Astrocyte (in vitro differentiated cells and primary cell): Measurements from ENCODE around the gene NT5C1B. TPM values are rescaled to one million over a fixed set of nuclear protein-coding genes. Genes with fewer than 3 reads are reported as not detected.

Experiments
- DNase-seq: peaks from one replicate; pipeline ENCODE4 v3.0.0-alpha.2; 2010; ENCODE audit warnings: low read depth
- FAIRE-seq: peaks from 2 replicates; lab custom pipeline; 2011; peaks lifted over from hg19 to GRCh38; lab: Jason Lieb, UNC
- H2AFZ ChIP-seq: 2 replicates; pipeline ENCODE4 v1.6.0; 2012; ENCODE audit warnings: low read depth, low read length, inconsistent platforms
- H3K27ac ChIP-seq: 2 replicates; pipeline ENCODE4 v1.5.1; 2011; ENCODE audit warnings: low read depth, low read length, inconsistent platforms
- H3K27me3 ChIP-seq: 2 replicates; pipeline ENCODE4 v1.6.0; 2011; ENCODE audit warnings: low read length, inconsistent platforms; ENCODE audit not compliant: insufficient read depth
- H3K36me3 ChIP-seq: 2 replicates; pipeline ENCODE4 v1.5.1; 2011; ENCODE audit warnings: low read length, inconsistent platforms; ENCODE audit not compliant: insufficient read depth
- H3K4me1 ChIP-seq: 2 replicates; pipeline ENCODE4 v1.5.1; 2011; ENCODE audit warnings: low read length, inconsistent platforms; ENCODE audit not compliant: insufficient read depth
- H3K4me2 ChIP-seq: 2 replicates; pipeline ENCODE4 v1.6.0; 2012; ENCODE audit warnings: low read length, inconsistent platforms
- H3K4me3 ChIP-seq: 2 replicates; pipeline ENCODE4 v1.5.1; 2011; ENCODE audit warnings: low read depth, mild to moderate bottlenecking, low read length, inconsistent platforms; ENCODE audit not compliant: insufficient read depth
- H3K79me2 ChIP-seq: 2 replicates; pipeline ENCODE4 v1.6.0; 2012; ENCODE audit warnings: mild to moderate bottlenecking, low read length, inconsistent platforms; ENCODE audit not compliant: insufficient read depth
- H3K9ac ChIP-seq: 2 replicates; pipeline ENCODE4 v1.6.0; 2012; ENCODE audit warnings: mild to moderate bottlenecking, low read length, inconsistent platforms
- H3K9me3 ChIP-seq: 2 replicates; pipeline ENCODE4 v1.5.1; 2012; ENCODE audit warnings: low read depth, mild to moderate bottlenecking, low read length, inconsistent platforms; ENCODE audit not compliant: insufficient read depth
- H4K20me1 ChIP-seq: 2 replicates; pipeline ENCODE4 v1.6.0; 2012; ENCODE audit warnings: low read length, inconsistent platforms; ENCODE audit not compliant: insufficient read depth
- H3K27ac Mint-ChIP-seq: one replicate; pipeline ENCODE4 v1.8.0; 2021; ENCODE audit warnings: mild to moderate bottlenecking, mixed read lengths; ENCODE audit not compliant: unreplicated experiment
- H3K27me3 Mint-ChIP-seq: one replicate; pipeline ENCODE4 v1.8.0; 2021; ENCODE audit warnings: low read depth, mixed read lengths; ENCODE audit not compliant: unreplicated experiment
- H3K36me3 Mint-ChIP-seq: one replicate; pipeline ENCODE4 v1.8.0; 2021; ENCODE audit warnings: low read depth, mixed read lengths; ENCODE audit not compliant: unreplicated experiment
- H3K4me1 Mint-ChIP-seq: one replicate; pipeline ENCODE4 v1.8.0; 2021; ENCODE audit warnings: low read depth, mixed read lengths; ENCODE audit not compliant: unreplicated experiment
- H3K4me3 Mint-ChIP-seq: one replicate; pipeline ENCODE4 v1.8.0; 2021; ENCODE audit warnings: mild to moderate bottlenecking, moderate library complexity, mixed read lengths; ENCODE audit not compliant: unreplicated experiment
- H3K9me3 Mint-ChIP-seq: one replicate; pipeline ENCODE4 v1.8.0; 2021; ENCODE audit warnings: mild to moderate bottlenecking, mixed read lengths; ENCODE audit not compliant: unreplicated experiment
- EZH2 ChIP-seq: IDR thresholded peaks from 2 replicates; pipeline ENCODE4 v1.6.1; 2012; ENCODE audit warnings: mild to moderate bottlenecking, low read length, inconsistent platforms; ENCODE audit not compliant: insufficient read depth
- total RNA-seq: library from RNA; stranded (reverse); gene quantifications from 2 replicates; pipeline ENCODE4 v1.2.1, GENCODE V29; 2021
- TF ChIP-seq, protein P1 (sequence below): IDR thresholded peaks from 2 replicates; pipeline ENCODE4 v1.5.1; 2011; ENCODE audit warnings: low read depth, mild to moderate bottlenecking, inconsistent platforms, low read length, moderate library complexity; ENCODE audit not compliant: insufficient read depth

The NT5C1B gene
- total RNA-seq, 1 donor from 2014 or later = not detected

DNA sequence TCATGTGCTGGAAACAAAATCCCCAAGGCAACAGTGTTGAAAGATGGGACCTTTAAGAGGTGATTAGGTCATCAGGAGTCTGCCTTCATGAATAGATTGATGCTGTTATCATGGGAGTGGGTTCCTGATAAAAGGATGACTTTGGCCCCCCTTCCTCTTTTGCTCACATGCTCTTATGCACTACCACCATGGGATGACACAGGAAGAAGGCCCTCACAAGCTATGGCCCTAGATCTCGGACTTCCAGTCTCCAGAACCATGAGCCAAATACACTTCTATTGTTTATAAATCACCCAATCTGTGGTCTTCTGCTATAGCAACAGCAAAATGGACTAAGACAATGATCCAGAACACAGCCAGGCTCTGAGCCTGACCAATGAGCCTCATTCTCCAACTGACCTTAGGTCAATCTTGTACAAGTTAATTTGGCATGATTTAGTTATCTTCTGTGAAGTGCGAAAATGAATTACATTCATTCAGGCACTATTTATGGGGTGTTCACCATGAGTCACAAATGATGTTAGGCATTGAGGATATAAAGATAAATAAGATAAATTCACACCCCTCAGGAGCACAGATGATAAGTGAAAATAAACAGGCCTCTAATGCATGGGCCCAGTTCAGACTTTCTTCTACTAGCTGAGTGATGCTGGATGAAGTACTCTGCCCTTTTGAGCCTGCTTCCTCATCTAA, 37.7 kb upstream of the NT5C1B start:
- H3K9me3 ChIP-seq = no peaks in the 10 kb centered on the region
- H3K4me1 Mint-ChIP-seq = peaks cover 11% of the 10 kb centered on the region
- FAIRE-seq (peak; percentile 5), DNase-seq (peak; percentile 41)
- H4K20me1 ChIP-seq = no peaks in the 10 kb centered on the region
- no peak for TF ChIP-seq EZH2
- TF ChIP-seq, protein P1, sequence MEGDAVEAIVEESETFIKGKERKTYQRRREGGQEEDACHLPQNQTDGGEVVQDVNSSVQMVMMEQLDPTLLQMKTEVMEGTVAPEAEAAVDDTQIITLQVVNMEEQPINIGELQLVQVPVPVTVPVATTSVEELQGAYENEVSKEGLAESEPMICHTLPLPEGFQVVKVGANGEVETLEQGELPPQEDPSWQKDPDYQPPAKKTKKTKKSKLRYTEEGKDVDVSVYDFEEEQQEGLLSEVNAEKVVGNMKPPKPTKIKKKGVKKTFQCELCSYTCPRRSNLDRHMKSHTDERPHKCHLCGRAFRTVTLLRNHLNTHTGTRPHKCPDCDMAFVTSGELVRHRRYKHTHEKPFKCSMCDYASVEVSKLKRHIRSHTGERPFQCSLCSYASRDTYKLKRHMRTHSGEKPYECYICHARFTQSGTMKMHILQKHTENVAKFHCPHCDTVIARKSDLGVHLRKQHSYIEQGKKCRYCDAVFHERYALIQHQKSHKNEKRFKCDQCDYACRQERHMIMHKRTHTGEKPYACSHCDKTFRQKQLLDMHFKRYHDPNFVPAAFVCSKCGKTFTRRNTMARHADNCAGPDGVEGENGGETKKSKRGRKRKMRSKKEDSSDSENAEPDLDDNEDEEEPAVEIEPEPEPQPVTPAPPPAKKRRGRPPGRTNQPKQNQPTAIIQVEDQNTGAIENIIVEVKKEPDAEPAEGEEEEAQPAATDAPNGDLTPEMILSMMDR = no peak
- H3K36me3 ChIP-seq = no peaks in the 10 kb centered on the region
- no peaks in the 10 kb centered on the region for H3K27me3 ChIP-seq
- no peak overlapping the region for H3K4me3 ChIP-seq
- no peak overlapping the region for H3K27ac ChIP-seq
- H3K9me3 Mint-ChIP-seq = peaks cover 9% of the 10 kb centered on the region
- H2AFZ ChIP-seq = no peak overlapping the region
- no peak overlapping the region for H3K4me3 Mint-ChIP-seq
- H3K79me2 ChIP-seq = no peaks in the 10 kb centered on the region
- no peaks in the 10 kb centered on the region for H3K36me3 Mint-ChIP-seq
- H3K27ac Mint-ChIP-seq = no peak overlapping the region
- no peak overlapping the region for H3K9ac ChIP-seq
- H3K27me3 Mint-ChIP-seq = no peaks in the 10 kb centered on the region
- H3K4me1 ChIP-seq = peaks cover 27% of the 10 kb centered on the region
- peak overlapping the region; percentile 57 for H3K4me2 ChIP-seq

DNA sequence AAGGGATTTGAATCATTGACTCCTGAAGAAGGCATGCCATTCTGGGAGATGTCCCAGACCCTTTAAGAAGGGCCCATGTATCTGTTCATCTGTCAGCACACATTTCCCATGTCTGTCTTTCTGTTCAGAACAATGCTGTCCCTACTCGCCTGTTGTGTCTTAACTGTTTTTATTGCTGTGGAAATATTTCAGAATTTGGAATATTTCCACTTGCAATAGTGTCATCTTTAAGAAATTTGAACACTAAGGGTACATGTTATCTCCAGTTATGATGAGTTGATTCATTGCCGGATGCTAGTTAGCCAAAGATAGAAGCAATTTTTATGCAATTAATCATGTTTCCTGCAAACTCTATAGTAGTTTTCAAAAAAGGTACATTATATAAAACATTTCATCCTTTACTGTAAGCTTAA, 36.9 kb upstream of the NT5C1B start:
- Histone ChIP-seq H3K27ac (peak overlapping the region; percentile 80), H3K79me2 (no peaks in the 10 kb centered on the region), H2AFZ (peak overlapping the region; percentile 14), H3K27me3 (no peaks in the 10 kb centered on the region), H3K9ac (peak overlapping the region; percentile 42), H3K4me3 (no peak overlapping the region), H4K20me1 (no peaks in the 10 kb centered on the region), H3K9me3 (no peaks in the 10 kb centered on the region), H3K4me2 (peak overlapping the region; percentile 57), H3K36me3 (no peaks in the 10 kb centered on the region), H3K4me1 (peaks cover 27% of the 10 kb centered on the region)
- FAIRE-seq (peak; percentile 92), DNase-seq (peak; percentile 51)
- TF ChIP-seq, protein P1 = no peak
- no peak for TF ChIP-seq EZH2
- Mint-ChIP-seq H3K4me3 (no peak overlapping the region), H3K27ac (no peak overlapping the region), H3K4me1 (peaks cover 11% of the 10 kb centered on the region), H3K27me3 (no peaks in the 10 kb centered on the region), H3K9me3 (peaks cover 7% of the 10 kb centered on the region), H3K36me3 (no peaks in the 10 kb centered on the region)

DNA sequence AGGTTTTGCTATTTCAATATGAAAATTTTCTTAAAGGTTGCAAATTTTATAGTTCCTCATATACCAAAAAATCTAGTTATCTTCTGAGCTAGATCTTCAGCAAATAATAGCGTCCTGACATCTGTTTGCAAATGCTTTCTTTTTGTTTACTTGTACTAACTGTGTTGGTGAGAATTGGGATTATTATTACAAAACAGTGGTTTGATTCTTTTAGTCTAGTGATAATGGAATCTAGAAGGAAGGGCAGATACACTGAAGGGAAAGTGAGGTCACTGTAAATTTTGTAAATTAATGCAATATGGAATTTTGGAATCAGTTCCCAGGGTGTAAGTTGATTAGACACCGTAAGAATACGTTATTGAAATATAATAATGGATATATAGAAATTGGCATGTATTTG, 36.2 kb upstream of the NT5C1B start:
- no peaks in the 10 kb centered on the region for H3K27me3 Mint-ChIP-seq
- Histone ChIP-seq H3K27me3 (no peaks in the 10 kb centered on the region), H3K9me3 (no peaks in the 10 kb centered on the region), H3K4me1 (peaks cover 24% of the 10 kb centered on the region), H3K4me3 (no peak overlapping the region), H3K4me2 (no peak overlapping the region), H3K79me2 (no peaks in the 10 kb centered on the region), H2AFZ (no peak overlapping the region), H4K20me1 (no peaks in the 10 kb centered on the region), H3K27ac (no peak overlapping the region), H3K9ac (no peak overlapping the region), H3K36me3 (no peaks in the 10 kb centered on the region)
- FAIRE-seq (no peak), DNase-seq (no peak)
- H3K27ac Mint-ChIP-seq = no peak overlapping the region
- TF ChIP-seq, protein P1 = no peak
- TF ChIP-seq EZH2 = no peak
- H3K9me3 Mint-ChIP-seq = peaks cover under 1% of the 10 kb centered on the region
- H3K4me1 Mint-ChIP-seq = peaks cover 8% of the 10 kb centered on the region
- no peaks in the 10 kb centered on the region for H3K36me3 Mint-ChIP-seq
- H3K4me3 Mint-ChIP-seq = no peak overlapping the region
